SK-N-SH (cell line): ENCODE data around the gene TEX35. TPM values are rescaled to one million over a fixed set of nuclear protein-coding genes. Genes with fewer than 3 reads are reported as not detected.

ENCODE experiments used
- CTCF ChIA-PET: fragments of 300-600, 350-600 bp; formaldehyde crosslinking; extraction: SDS; loops from one replicate; lab custom pipeline; 2021; lab: Yijun Ruan, JAX
- POLR2A ChIA-PET: fragments of 350-600 bp; sonication (Branson Sonifier 250); formaldehyde crosslinking; extraction: SDS; loops from one replicate; lab custom pipeline; 2020; ENCODE audit warnings: antibody characterized with exemption, inconsistent platforms; lab: Yijun Ruan, JAX
- DNase-seq: peaks from one replicate; pipeline ENCODE4 v3.0.0; 2012
- H2AFZ ChIP-seq: fragments of 200-600 bp; sonication (generic); 2 replicates; pipeline ENCODE4 v1.8.1; 2016; ENCODE audit warnings: antibody characterized with exemption, mild to moderate bottlenecking, low read depth
- H3F3A ChIP-seq: fragments of 200-600 bp; sonication (generic); replicated peaks from 2 replicates; pipeline ENCODE3; 2016; ENCODE audit warnings: antibody characterized with exemption, mild to moderate bottlenecking; ENCODE audit not compliant: insufficient read depth
- H3K27ac ChIP-seq, 2 experiments: fragments of 200-500 bp in 1 of 2; fragments of 200-600 bp in 1 of 2; sonication (Bioruptor generic) in 1 of 2; sonication (generic), shearing (Covaris generic) in 1 of 2; 2 replicates each; pipeline versions ENCODE4 v1.5.1 to v1.6.1; 2014 to 2016; ENCODE audit warnings: low read depth in 2 of 2, inconsistent platforms in 1 of 2, low read length in 1 of 2, mild to moderate bottlenecking in 1 of 2, mixed read lengths in 1 of 2
- H3K27me3 ChIP-seq: fragments of 200-600 bp; sonication (generic), shearing (Covaris generic); 2 replicates; pipeline ENCODE4 v1.6.1; 2016; ENCODE audit warnings: mixed run types; ENCODE audit not compliant: insufficient read depth
- H3K36me3 ChIP-seq, 2 experiments: fragments of 200-500 bp in 1 of 2; fragments of 200-600 bp in 1 of 2; sonication (Bioruptor generic) in 1 of 2; sonication (generic) in 1 of 2; replicated peaks in 1 of 2; 2 replicates each; pipeline versions ENCODE3 to v1.5.1; 2014 to 2016; ENCODE audit warnings: low read length in 1 of 2, mild to moderate bottlenecking in 1 of 2; ENCODE audit not compliant: insufficient read depth in 2 of 2, control insufficient read depth in 1 of 2
- H3K4me1 ChIP-seq, 2 experiments: fragments of 200-500 bp in 1 of 2; fragments of 200-600 bp in 1 of 2; sonication (Bioruptor generic) in 1 of 2; sonication (generic), shearing (Covaris generic) in 1 of 2; 2 replicates each; pipeline versions ENCODE4 v1.5.1 to v1.6.1; 2014 to 2016; ENCODE audit warnings: low read depth in 1 of 2, low read length in 1 of 2, mixed run types in 1 of 2; ENCODE audit not compliant: insufficient read depth in 2 of 2, control insufficient read depth in 1 of 2
- H3K4me2 ChIP-seq: fragments of 200-600 bp; sonication (generic), shearing (Covaris generic); 2 replicates; pipeline ENCODE4 v1.6.1; 2017; ENCODE audit warnings: mixed run types
- H3K4me3 ChIP-seq, 2 experiments: fragments of 200-500 bp in 1 of 2; fragments of 200-600 bp in 1 of 2; sonication (Bioruptor generic) in 1 of 2; sonication (generic), shearing (Covaris generic) in 1 of 2; 2 replicates each; pipeline versions ENCODE4 v1.5.1 to v1.8.1; 2014 to 2016; ENCODE audit warnings: low read depth in 2 of 2, inconsistent platforms in 1 of 2, low read length in 1 of 2, mild to moderate bottlenecking in 1 of 2, mixed read lengths in 1 of 2, moderate library complexity in 1 of 2
- H3K79me2 ChIP-seq: fragments of 200-600 bp; sonication (generic); 2 replicates; pipeline ENCODE4 v1.8.1; 2017; ENCODE audit warnings: mild to moderate bottlenecking; ENCODE audit not compliant: insufficient read depth
- H3K9ac ChIP-seq: fragments of 200-600 bp; sonication (generic); 2 replicates; pipeline ENCODE4 v1.6.1; 2017; ENCODE audit warnings: mixed run types
- H3K9me2 ChIP-seq: fragments of 200-600 bp; sonication (generic); 2 replicates; pipeline ENCODE4 v1.6.1; 2017; ENCODE audit warnings: mixed run types
- H3K9me3 ChIP-seq: fragments of 200-600 bp; sonication (generic); 2 replicates; pipeline ENCODE4 v1.6.1; 2017; ENCODE audit warnings: mixed run types, mild to moderate bottlenecking, moderate library complexity
- H4K20me1 ChIP-seq: fragments of 200-600 bp; sonication (generic); 2 replicates; pipeline ENCODE4 v1.6.1; 2017; ENCODE audit warnings: mild to moderate bottlenecking, mixed run types; ENCODE audit not compliant: insufficient read depth
- ELF1 ChIP-seq: IDR thresholded peaks from 2 replicates; pipeline ENCODE4 v1.4.0; 2012
- EZH2phosphoT487 ChIP-seq: fragments of 200-600 bp; sonication (generic); IDR thresholded peaks from 2 replicates; pipeline ENCODE4 v1.6.1; 2017; ENCODE audit warnings: low read depth, mixed run types, mild to moderate bottlenecking, antibody characterized with exemption, moderate library complexity, borderline replicate concordance
- FOSL2 ChIP-seq: IDR thresholded peaks from 2 replicates; pipeline ENCODE4 v1.4.0; 2012; ENCODE audit warnings: low read depth, mild to moderate bottlenecking, moderate library complexity, borderline replicate concordance
- GABPA ChIP-seq: IDR thresholded peaks from 2 replicates; pipeline ENCODE4 v1.4.0; 2012; ENCODE audit warnings: low read depth, mild to moderate bottlenecking
- NRF1 ChIP-seq: IDR thresholded peaks from 2 replicates; pipeline ENCODE4 v1.6.1; 2012; ENCODE audit warnings: low read depth, mild to moderate bottlenecking, low read length
- POLR2AphosphoS5 ChIP-seq: IDR thresholded peaks from 2 replicates; pipeline ENCODE4 v1.6.1; 2012; ENCODE audit warnings: low read depth, low read length
- RCOR1 ChIP-seq: fragments of 150-350 bp; IDR thresholded peaks from 2 replicates; pipeline ENCODE4 v1.6.1; 2017; ENCODE audit warnings: antibody characterized with exemption, low read length
- REST ChIP-seq: IDR thresholded peaks from 2 replicates; pipeline ENCODE4 v1.6.1; 2012; ENCODE audit warnings: mild to moderate bottlenecking, low read depth, low read length, moderate library complexity
- SIN3A ChIP-seq: IDR thresholded peaks from 2 replicates; pipeline ENCODE4 v1.6.1; 2012; ENCODE audit warnings: low read depth, mild to moderate bottlenecking, low read length, moderate library complexity, borderline replicate concordance
- polyA plus RNA-seq, 3 experiments: library from polyadenylated mRNA; depleted of rRNA; stranded (reverse); fragments of >200 nt; gene quantifications; 2 replicates each; pipeline ENCODE4 v1.2.3, GENCODE V29; 2012
- TF ChIP-seq, protein P1 (sequence below): fragments of 200-600 bp; sonication (generic); IDR thresholded peaks from 2 replicates; pipeline ENCODE4 v1.6.1; 2017; ENCODE audit warnings: antibody characterized with exemption, mild to moderate bottlenecking, moderate library complexity

The TEX35 gene
- polyA plus RNA-seq, 1 of the 3 experiments (the other 2 are of a cell fraction): 0.03 TPM

DNA sequence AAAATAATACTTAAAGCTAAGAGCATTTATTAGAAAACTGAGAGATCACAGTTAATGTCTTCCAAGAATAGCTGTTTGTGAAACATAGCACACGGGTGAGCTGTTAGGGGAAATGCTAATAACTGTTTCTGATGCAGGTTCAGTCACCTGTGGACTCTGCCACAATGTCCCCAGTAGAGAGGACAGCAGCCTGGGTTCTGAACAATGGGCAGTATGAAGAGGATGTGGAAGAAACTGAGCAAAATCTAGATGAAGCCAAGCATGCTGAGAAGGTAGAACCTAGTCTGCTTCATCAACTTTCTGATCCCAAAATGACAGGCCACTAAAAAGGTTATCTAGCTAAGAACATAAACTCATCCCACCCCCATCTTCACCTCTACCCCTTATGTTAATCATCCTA is 48.8 kb upstream of the TEX35 start (continued):
- TF ChIP-seq REST: no peak
- TF ChIP-seq ELF1: no peak

- H3K4me2 ChIP-seq: no peak overlapping the region
- POLR2A ChIA-PET: no interaction called here
- no peak overlapping the region for H3K4me3 ChIP-seq
- no peaks in the 10 kb centered on the region for H3K9me3 ChIP-seq
- H3K9me2 ChIP-seq: no peaks in the 10 kb centered on the region
- no peaks in the 10 kb centered on the region for H4K20me1 ChIP-seq
- no peaks in the 10 kb centered on the region; a peak in 1 of 4 replicates for H3K4me1 ChIP-seq
- no peak for DNase-seq
- no peaks in the 10 kb centered on the region for H3K79me2 ChIP-seq
- no peak overlapping the region for H3K27ac ChIP-seq
- H3K27me3 ChIP-seq: no peaks in the 10 kb centered on the region
- no peak overlapping the region for H3K9ac ChIP-seq
- H3K36me3 ChIP-seq: peaks cover 31% of the 10 kb centered on the region in 2 experiments
- CTCF ChIA-PET: interaction anchor here (1.2 kb wide), 1 partner anchor 16 kb away, joined by 6 read pairs; no protein-coding TSS in a partner anchor
- no peak for TF ChIP-seq EZH2phosphoT487
- no peak for TF ChIP-seq FOSL2
- TF ChIP-seq RCOR1: no peak
- TF ChIP-seq NRF1: no peak
- no peak for TF ChIP-seq SIN3A
- TF ChIP-seq, protein P1, sequence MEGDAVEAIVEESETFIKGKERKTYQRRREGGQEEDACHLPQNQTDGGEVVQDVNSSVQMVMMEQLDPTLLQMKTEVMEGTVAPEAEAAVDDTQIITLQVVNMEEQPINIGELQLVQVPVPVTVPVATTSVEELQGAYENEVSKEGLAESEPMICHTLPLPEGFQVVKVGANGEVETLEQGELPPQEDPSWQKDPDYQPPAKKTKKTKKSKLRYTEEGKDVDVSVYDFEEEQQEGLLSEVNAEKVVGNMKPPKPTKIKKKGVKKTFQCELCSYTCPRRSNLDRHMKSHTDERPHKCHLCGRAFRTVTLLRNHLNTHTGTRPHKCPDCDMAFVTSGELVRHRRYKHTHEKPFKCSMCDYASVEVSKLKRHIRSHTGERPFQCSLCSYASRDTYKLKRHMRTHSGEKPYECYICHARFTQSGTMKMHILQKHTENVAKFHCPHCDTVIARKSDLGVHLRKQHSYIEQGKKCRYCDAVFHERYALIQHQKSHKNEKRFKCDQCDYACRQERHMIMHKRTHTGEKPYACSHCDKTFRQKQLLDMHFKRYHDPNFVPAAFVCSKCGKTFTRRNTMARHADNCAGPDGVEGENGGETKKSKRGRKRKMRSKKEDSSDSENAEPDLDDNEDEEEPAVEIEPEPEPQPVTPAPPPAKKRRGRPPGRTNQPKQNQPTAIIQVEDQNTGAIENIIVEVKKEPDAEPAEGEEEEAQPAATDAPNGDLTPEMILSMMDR: no peak
- no peak for TF ChIP-seq POLR2AphosphoS5
- H3F3A ChIP-seq: no peaks in the 10 kb centered on the region
- H2AFZ ChIP-seq: no peak overlapping the region
Measured at GRCh38 chr1:178464566-178464965, 48.3 kb upstream of the TEX35 start.

DNA sequence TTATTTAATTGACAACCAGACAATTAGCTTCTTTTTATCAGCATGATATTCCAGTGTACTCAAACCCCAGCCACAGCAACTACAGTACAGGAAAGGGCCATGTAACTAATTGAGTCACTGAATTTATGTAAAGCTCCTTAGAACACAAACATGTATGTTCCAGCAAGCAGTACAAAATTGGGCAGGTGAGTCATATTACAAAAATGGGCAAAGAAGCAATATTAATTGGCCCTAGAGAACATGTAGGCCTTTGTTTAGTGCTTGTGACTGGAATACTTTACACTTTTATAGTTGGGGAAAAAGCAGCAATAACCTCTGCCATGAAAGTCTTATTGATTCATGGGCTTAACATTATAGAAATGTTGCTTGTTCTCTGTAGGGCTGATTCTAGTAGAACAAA is 47.9 kb upstream of the TEX35 start:
- Histone ChIP-seq H4K20me1 (no peaks in the 10 kb centered on the region), H3K9ac (no peak overlapping the region), H3K4me1 (no peaks in the 10 kb centered on the region; a peak in 1 of 4 replicates), H3K4me2 (no peak overlapping the region), H3K9me2 (no peaks in the 10 kb centered on the region), H3K27me3 (no peaks in the 10 kb centered on the region), H3K4me3 (no peak overlapping the region), H2AFZ (no peak overlapping the region), H3K27ac (no peak overlapping the region), H3F3A (no peaks in the 10 kb centered on the region), H3K79me2 (no peaks in the 10 kb centered on the region), H3K9me3 (no peaks in the 10 kb centered on the region), H3K36me3 (peaks cover 31% of the 10 kb centered on the region in 2 experiments)
- DNase-seq: no peak
- TF ChIP-seq FOSL2 (peak; percentile 8; the same call in 1 of the 2 replicates), GABPA (no peak)
- POLR2A ChIA-PET: no interaction called here
- CTCF ChIA-PET: no interaction called here
